Upper lobe of left lung (tissue), 4 donors: ENCODE results near the gene CREB1.

ENCODE experiments used
- POLR2A ChIP-seq, 4 donors: fragments of 450-650 bp; IDR thresholded peaks; one replicate each; pipeline ENCODE4 v1.5.1; 2016 to 2017; ENCODE audit warnings: antibody characterized with exemption in 4 of 4, mild to moderate bottlenecking in 2 of 4
- POLR2AphosphoS5 ChIP-seq, 2 donors: sonication (generic); formaldehyde crosslinking; IDR thresholded peaks; one replicate each; pipeline ENCODE4 v1.5.1; 2017; ENCODE audit warnings: antibody characterized with exemption in 2 of 2
- TF ChIP-seq, protein P1 (sequence below), 6 experiments: fragments of 450-650 bp in 4 of 6; fragments of 200-600 bp in 2 of 6; sonication (generic) in 2 of 6; IDR thresholded peaks; one replicate each; pipeline ENCODE4 v1.5.1; 2016 to 2019; ENCODE audit warnings: antibody characterized with exemption in 6 of 6

DNA sequence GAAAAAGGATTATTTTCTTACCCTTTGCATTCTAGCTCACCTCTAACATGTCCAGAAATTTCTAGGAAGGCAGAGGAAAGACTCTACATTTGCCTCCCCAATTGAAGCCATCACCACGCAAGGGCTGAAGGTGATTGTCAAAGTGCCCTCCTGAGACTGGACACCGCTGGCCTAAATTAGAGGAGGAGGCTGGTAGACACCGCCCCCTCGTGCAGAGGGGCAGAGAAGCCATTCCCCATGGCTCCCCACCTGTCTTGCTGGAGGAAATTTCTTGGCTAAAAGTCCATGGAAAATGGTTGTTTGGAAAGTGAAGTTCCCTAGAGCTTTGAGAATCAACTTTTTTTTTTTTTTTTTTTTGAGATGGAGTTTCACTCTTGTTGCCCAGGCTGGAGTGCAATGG is 31.3 kb upstream of the CREB1 start:
- TF ChIP-seq, protein P1, sequence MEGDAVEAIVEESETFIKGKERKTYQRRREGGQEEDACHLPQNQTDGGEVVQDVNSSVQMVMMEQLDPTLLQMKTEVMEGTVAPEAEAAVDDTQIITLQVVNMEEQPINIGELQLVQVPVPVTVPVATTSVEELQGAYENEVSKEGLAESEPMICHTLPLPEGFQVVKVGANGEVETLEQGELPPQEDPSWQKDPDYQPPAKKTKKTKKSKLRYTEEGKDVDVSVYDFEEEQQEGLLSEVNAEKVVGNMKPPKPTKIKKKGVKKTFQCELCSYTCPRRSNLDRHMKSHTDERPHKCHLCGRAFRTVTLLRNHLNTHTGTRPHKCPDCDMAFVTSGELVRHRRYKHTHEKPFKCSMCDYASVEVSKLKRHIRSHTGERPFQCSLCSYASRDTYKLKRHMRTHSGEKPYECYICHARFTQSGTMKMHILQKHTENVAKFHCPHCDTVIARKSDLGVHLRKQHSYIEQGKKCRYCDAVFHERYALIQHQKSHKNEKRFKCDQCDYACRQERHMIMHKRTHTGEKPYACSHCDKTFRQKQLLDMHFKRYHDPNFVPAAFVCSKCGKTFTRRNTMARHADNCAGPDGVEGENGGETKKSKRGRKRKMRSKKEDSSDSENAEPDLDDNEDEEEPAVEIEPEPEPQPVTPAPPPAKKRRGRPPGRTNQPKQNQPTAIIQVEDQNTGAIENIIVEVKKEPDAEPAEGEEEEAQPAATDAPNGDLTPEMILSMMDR (IDR thresholded peaks at IDR 0.05) = no peak
- TF ChIP-seq POLR2A (IDR thresholded peaks at IDR 0.05) (no peak), POLR2AphosphoS5 (IDR thresholded peaks at IDR 0.05) (no peak)
